ENCODE measurements around the gene TSPAN12. TPM values are rescaled to one million over a fixed set of nuclear protein-coding genes. Genes with fewer than 3 reads are reported as not detected.

Gene TSPAN12
- total RNA-seq, 1 experiment from 2014 or later = 8.7 TPM

DNA sequence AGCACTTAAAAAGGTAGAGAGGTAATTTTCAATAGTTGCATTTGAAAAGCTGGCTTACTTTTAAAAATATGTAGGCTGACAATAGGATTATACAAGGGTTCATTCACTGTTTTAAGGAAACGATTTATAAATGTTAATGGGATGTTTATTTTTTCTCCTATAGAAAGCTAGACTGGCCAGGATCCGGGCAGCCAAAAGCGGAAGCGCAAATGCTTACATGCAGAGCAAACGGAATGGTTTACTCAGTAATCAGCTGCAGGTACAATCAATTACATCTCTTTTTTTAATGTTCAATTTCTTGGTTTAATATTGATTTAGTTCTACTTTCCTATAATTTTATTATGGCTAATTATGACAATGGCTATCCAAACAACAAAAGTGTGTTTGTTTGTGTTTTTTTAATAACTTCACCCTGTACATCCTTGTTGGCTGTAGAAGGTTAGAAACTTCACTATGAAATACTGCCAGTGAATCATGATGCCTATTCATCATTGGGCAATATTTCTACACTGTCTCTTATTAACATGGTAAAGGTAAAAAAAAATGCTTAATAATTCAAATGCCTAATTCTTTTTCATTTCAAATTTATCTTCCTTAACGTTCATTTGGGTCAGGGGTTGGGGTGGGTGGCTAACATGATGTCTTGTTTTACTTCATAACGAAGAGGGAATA, 116.4 kb downstream of the TSPAN12 start:
- no peak overlapping the region for H3K4ac ChIP-seq (ENCODE audit: low read depth, low read length)
- no peak overlapping the region for H4K5ac ChIP-seq (ENCODE audit: insufficient read length, low read depth, low read length)
- peak overlapping the region in 2 of 3 experiments; percentile 57 to 77; a peak in 3 of 7 replicates for H3K27ac Mint-ChIP-seq
- peaks cover 55% of the 10 kb centered on the region in 2 experiments for H3K4me1 Mint-ChIP-seq
- no peak overlapping the region for H2BK5ac ChIP-seq (ENCODE audit: insufficient read length, low read length)
- peaks cover 0 to 4% (median 2%) of the 10 kb centered on the region in 3 experiments; a peak in 2 of 7 replicates for H3K36me3 Mint-ChIP-seq (ENCODE audit: insufficient read depth in 1 of 3, low read depth in 3 of 3)
- no peak overlapping the region for H2AFZ ChIP-seq (ENCODE audit: low read length)
- H3K27me3 ChIP-seq (ENCODE audit: insufficient read depth, low read length) = no peaks in the 10 kb centered on the region
- H3K27ac ChIP-seq (ENCODE audit: insufficient read length, low read depth, low read length) = no peak overlapping the region
- no peak overlapping the region for H3K4me3 Mint-ChIP-seq
- H2BK20ac ChIP-seq (ENCODE audit: low read depth, low read length, poor library complexity, severe bottlenecking) = no peak overlapping the region
- H3K23ac ChIP-seq (ENCODE audit: insufficient read length, low read depth, low read length) = no peak overlapping the region
- no peak overlapping the region for H3T11ph ChIP-seq (ENCODE audit: low read length)
- H3K79me2 ChIP-seq (ENCODE audit: insufficient read depth, low read length) = no peaks in the 10 kb centered on the region
- no peak overlapping the region for H3K4me2 ChIP-seq (ENCODE audit: insufficient read depth, insufficient read length, low read length)
- H3K23me2 ChIP-seq (ENCODE audit: insufficient read length, low read depth, low read length, poor library complexity, severe bottlenecking) = no peaks in the 10 kb centered on the region
- no peak overlapping the region for H3K14ac ChIP-seq (ENCODE audit: insufficient read depth, low read length)
- DNase-seq = no peak
- no peaks in the 10 kb centered on the region for H3K9me3 ChIP-seq (ENCODE audit: control insufficient read depth, low read depth, low read length)
- no peak overlapping the region for H2AK5ac ChIP-seq (ENCODE audit: insufficient read length, low read length)
- H3K27me3 Mint-ChIP-seq (ENCODE audit: low read depth) = no peaks in the 10 kb centered on the region
- H3K4me1 ChIP-seq (ENCODE audit: insufficient read depth, low read length) = peaks cover 9% of the 10 kb centered on the region
- H2BK120ac ChIP-seq (ENCODE audit: low read depth, low read length, poor library complexity, severe bottlenecking) = no peak overlapping the region
- no peak overlapping the region for H3K56ac ChIP-seq (ENCODE audit: insufficient read length, low read depth, low read length)
- no peak overlapping the region for H3K18ac ChIP-seq (ENCODE audit: insufficient read length, low read depth, low read length)
- no peak overlapping the region for H3K9ac ChIP-seq (ENCODE audit: extremely low read depth, insufficient read length, low read length)
- no peaks in the 10 kb centered on the region for H3K79me1 ChIP-seq (ENCODE audit: insufficient read depth, low read depth, low read length, poor library complexity, severe bottlenecking)
- H3K9me3 Mint-ChIP-seq = no peaks in the 10 kb centered on the region; a peak in 1 of 5 replicates
- no peak overlapping the region for H4K91ac ChIP-seq (ENCODE audit: insufficient read length, low read depth, low read length)
- H2BK12ac ChIP-seq (ENCODE audit: insufficient read length, low read depth, low read length) = no peak overlapping the region
- no CpG with 5 or more reads among the region's 7 CpGs for WGBS (ENCODE audit: extremely low coverage, insufficient read length, low lambda C conversion rate)
- no peak overlapping the region for H4K8ac ChIP-seq (replicated peaks; ENCODE audit: insufficient read length, low read depth, low read length)
- no peak overlapping the region for H2BK15ac ChIP-seq (ENCODE audit: low read depth, low read length)
- TF ChIP-seq, protein P1, sequence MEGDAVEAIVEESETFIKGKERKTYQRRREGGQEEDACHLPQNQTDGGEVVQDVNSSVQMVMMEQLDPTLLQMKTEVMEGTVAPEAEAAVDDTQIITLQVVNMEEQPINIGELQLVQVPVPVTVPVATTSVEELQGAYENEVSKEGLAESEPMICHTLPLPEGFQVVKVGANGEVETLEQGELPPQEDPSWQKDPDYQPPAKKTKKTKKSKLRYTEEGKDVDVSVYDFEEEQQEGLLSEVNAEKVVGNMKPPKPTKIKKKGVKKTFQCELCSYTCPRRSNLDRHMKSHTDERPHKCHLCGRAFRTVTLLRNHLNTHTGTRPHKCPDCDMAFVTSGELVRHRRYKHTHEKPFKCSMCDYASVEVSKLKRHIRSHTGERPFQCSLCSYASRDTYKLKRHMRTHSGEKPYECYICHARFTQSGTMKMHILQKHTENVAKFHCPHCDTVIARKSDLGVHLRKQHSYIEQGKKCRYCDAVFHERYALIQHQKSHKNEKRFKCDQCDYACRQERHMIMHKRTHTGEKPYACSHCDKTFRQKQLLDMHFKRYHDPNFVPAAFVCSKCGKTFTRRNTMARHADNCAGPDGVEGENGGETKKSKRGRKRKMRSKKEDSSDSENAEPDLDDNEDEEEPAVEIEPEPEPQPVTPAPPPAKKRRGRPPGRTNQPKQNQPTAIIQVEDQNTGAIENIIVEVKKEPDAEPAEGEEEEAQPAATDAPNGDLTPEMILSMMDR (conservative IDR thresholded peaks at IDR 0.05) = no peak
- H4K20me1 ChIP-seq (ENCODE audit: control insufficient read depth, insufficient read depth, insufficient read length) = no peaks in the 10 kb centered on the region
